Epithelial cell of proximal tubule (primary cell): ENCODE data around the gene DDX51. TPM values are rescaled to one million over a fixed set of nuclear protein-coding genes. Genes with fewer than 3 reads are reported as not detected.
A peak's percentile ranks its signal among the peaks of the same experiment; 100 is the strongest.

ENCODE experiments used
- DNase-seq: peaks from one replicate; pipeline ENCODE4 v3.0.0-alpha.2; 2011; ENCODE audit warnings: low read depth
- H3K4me3 ChIP-seq: 2 replicates; pipeline ENCODE4 v1.5.1; 2011; ENCODE audit warnings: low read depth, mild to moderate bottlenecking, low read length
- CTCF ChIP-seq: conservative IDR thresholded peaks from 2 replicates; pipeline ENCODE4 v1.5.1; 2012; ENCODE audit warnings: low read depth, mild to moderate bottlenecking, low read length
- total RNA-seq: library from RNA; depleted of rRNA; stranded (reverse); fragments of >200 nt; gene quantifications from 2 replicates; pipeline ENCODE4 v1.2.3, GENCODE V29; 2015

DDX51 gene
- total RNA-seq, 1 donor from 2014 or later: 18.6 TPM

- H3K4me3 ChIP-seq: no peak overlapping the region
- DNase-seq: no peak
- no peak for TF ChIP-seq CTCF
These were observed 2.0 kb upstream of the DDX51 start for GRCh38 chr12:132146098-132146497.

GRCh38 chr12:132145334-132145733 lies 1.2 kb upstream of the DDX51 start:
- no peak for DNase-seq
- peak overlapping the region; percentile 93 for H3K4me3 ChIP-seq
- TF ChIP-seq CTCF: no peak

GRCh38 chr12:132144810-132145168 lies 670 bp upstream of the DDX51 start:
- no peak for DNase-seq
- H3K4me3 ChIP-seq: peak overlapping the region; percentile 93
- TF ChIP-seq CTCF: no peak

GRCh38 chr12:132143336-132144071 lies 615 bp downstream of the DDX51 start:
- no peak for DNase-seq
- no peak for TF ChIP-seq CTCF
- H3K4me3 ChIP-seq: peak overlapping the region; percentile 93

GRCh38 chr12:132142679-132143335 lies 1.3 kb downstream of the DDX51 start:
- no peak for DNase-seq
- TF ChIP-seq CTCF: no peak

GRCh38 chr12:132141976-132142678 lies 2.0 kb downstream of the DDX51 start:
- H3K4me3 ChIP-seq: no peak overlapping the region
- no peak for DNase-seq
- TF ChIP-seq CTCF: no peak

More at GRCh38 chr12:132142679-132143335, 1.3 kb downstream of the DDX51 start:
- H3K4me3 ChIP-seq: peak overlapping the region; percentile 93
